ENCODE data around the gene PYM1.
A peak's percentile ranks its signal among the peaks of the same experiment; 100 is the strongest.

PYM1 gene

DNA sequence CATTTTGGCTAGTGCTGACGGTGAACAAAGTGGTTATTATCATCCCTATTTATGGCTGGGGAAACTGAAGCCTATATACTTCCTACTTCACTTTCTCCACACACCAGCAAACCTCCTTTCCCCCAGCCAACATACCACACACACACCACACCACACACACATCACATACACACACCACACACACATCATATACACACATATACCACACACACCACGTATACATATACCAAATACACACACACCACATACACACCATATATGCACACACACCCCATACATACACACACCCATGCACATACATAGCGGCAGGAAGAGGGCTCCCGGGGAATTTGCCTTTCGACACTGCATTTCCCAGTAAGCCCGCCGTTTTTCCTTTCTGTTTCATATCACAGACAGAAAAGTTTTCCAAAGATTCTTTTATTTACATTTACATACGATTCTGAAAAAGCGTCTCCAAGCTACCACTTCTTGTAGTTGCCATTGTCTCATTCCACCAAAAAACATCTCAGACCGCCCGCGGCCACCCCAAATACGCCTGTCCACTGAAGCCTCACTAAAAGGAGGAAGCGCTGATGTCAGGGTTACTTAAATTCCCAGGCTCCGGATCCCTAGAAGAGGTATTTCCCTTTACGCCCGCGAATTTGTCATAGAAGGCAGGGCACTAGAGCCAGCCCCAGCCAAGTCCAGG, 45.4 kb upstream of the PYM1 start:
- Histone ChIP-seq H3K4me3 (ENCODE audit: low read depth, low read length, poor library complexity, severe bottlenecking) (peak overlapping the region; percentile 71), H3K9me3 (ENCODE audit: low read length) (no peaks in the 10 kb centered on the region), H3K4me2 (ENCODE audit: low read length) (peak overlapping the region; percentile 85), H4K20me1 (ENCODE audit: insufficient read depth, low read length) (no peaks in the 10 kb centered on the region), H3K27ac (ENCODE audit: low read depth, low read length, poor library complexity, severe bottlenecking) (peak overlapping the region; percentile 47), H3F3A (ENCODE audit: insufficient read depth, low read length) (no peaks in the 10 kb centered on the region), H3K36me3 (ENCODE audit: insufficient read depth, low read length) (peaks cover 28% of the 10 kb centered on the region; the same call in 1 of the 2 replicates), H3K9me2 (ENCODE audit: low read depth, low read length) (no peaks in the 10 kb centered on the region), H3K79me2 (ENCODE audit: insufficient read depth, low read length) (peaks cover 12% of the 10 kb centered on the region), H3K27me3 (ENCODE audit: insufficient read depth, low read length) (no peaks in the 10 kb centered on the region), H2AFZ (ENCODE audit: low read length) (no peak overlapping the region), H3K9ac (ENCODE audit: low read length) (peak overlapping the region; percentile 76), H3K4me1 (ENCODE audit: insufficient read depth, low read length, severe bottlenecking) (peaks cover 25% of the 10 kb centered on the region)
- no peak for TF ChIP-seq EZH2 (IDR thresholded peaks at IDR 0.05; ENCODE audit: borderline replicate concordance, low read length)
- TF ChIP-seq, protein P1, sequence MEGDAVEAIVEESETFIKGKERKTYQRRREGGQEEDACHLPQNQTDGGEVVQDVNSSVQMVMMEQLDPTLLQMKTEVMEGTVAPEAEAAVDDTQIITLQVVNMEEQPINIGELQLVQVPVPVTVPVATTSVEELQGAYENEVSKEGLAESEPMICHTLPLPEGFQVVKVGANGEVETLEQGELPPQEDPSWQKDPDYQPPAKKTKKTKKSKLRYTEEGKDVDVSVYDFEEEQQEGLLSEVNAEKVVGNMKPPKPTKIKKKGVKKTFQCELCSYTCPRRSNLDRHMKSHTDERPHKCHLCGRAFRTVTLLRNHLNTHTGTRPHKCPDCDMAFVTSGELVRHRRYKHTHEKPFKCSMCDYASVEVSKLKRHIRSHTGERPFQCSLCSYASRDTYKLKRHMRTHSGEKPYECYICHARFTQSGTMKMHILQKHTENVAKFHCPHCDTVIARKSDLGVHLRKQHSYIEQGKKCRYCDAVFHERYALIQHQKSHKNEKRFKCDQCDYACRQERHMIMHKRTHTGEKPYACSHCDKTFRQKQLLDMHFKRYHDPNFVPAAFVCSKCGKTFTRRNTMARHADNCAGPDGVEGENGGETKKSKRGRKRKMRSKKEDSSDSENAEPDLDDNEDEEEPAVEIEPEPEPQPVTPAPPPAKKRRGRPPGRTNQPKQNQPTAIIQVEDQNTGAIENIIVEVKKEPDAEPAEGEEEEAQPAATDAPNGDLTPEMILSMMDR (IDR thresholded peaks at IDR 0.05; ENCODE audit: low read length) = no peak

DNA sequence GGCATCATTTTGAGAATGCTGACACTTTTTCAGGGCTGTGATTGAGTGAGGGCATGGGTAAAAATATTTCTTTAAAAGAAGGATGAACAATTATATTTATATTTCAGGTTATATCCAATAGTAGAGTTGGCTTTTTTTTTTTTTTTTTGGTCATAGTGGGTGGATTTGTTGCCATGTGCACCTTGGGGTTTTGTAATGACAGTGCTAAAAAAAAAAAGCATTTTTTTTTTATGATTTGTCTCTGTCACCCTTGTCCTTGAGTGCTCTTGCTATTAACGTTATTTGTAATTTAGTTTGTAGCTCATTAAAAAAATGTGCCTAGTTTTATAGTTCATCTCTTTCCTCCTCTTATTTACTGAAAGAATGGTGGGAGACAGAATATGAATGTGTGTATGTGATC, 44.8 kb upstream of the PYM1 start:
- Histone ChIP-seq H2AFZ (ENCODE audit: low read length) (no peak overlapping the region), H3K9me2 (ENCODE audit: low read depth, low read length) (no peaks in the 10 kb centered on the region), H3K9ac (ENCODE audit: low read length) (peak overlapping the region; percentile 76), H3K27me3 (ENCODE audit: insufficient read depth, low read length) (no peaks in the 10 kb centered on the region), H3K27ac (ENCODE audit: low read depth, low read length, poor library complexity, severe bottlenecking) (peak overlapping the region; percentile 47), H3K79me2 (ENCODE audit: insufficient read depth, low read length) (peaks cover 15% of the 10 kb centered on the region), H3F3A (ENCODE audit: insufficient read depth, low read length) (no peaks in the 10 kb centered on the region), H3K9me3 (ENCODE audit: low read length) (no peaks in the 10 kb centered on the region), H4K20me1 (ENCODE audit: insufficient read depth, low read length) (no peaks in the 10 kb centered on the region), H3K36me3 (ENCODE audit: insufficient read depth, low read length) (peaks cover 28% of the 10 kb centered on the region; the same call in 1 of the 2 replicates), H3K4me2 (ENCODE audit: low read length) (peak overlapping the region; percentile 85), H3K4me3 (ENCODE audit: low read depth, low read length, poor library complexity, severe bottlenecking) (peak overlapping the region; percentile 71), H3K4me1 (ENCODE audit: insufficient read depth, low read length, severe bottlenecking) (peaks cover 31% of the 10 kb centered on the region)
- no peak for TF ChIP-seq EZH2 (IDR thresholded peaks at IDR 0.05; ENCODE audit: borderline replicate concordance, low read length)
- TF ChIP-seq, protein P1 (IDR thresholded peaks at IDR 0.05; ENCODE audit: low read length) = no peak

DNA sequence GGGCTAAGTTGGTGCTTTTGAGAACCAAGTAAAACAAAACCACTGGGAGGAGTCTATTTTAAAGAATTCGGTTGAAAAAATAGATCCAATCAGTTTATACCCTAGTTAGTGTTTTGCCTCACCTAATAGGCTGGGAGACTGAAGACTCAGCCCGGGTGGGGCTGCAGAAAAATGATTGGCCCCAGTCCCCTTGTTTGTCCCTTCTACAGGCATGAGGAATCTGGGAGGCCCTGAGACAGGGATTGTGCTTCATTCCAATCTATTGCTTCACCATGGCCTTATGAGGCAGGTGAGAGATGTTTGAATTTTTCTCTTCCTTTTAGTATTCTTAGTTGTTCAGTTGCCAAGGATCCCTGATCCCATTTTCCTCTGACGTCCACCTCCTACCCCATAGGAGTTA, 44.3 kb upstream of the PYM1 start:
- no peak overlapping the region for H2AFZ ChIP-seq (ENCODE audit: low read length)
- peaks cover 35% of the 10 kb centered on the region for H3K4me1 ChIP-seq (ENCODE audit: insufficient read depth, low read length, severe bottlenecking)
- H3F3A ChIP-seq (ENCODE audit: insufficient read depth, low read length) = no peaks in the 10 kb centered on the region
- peaks cover 19% of the 10 kb centered on the region for H3K79me2 ChIP-seq (ENCODE audit: insufficient read depth, low read length)
- no peaks in the 10 kb centered on the region for H3K9me2 ChIP-seq (ENCODE audit: low read depth, low read length)
- peaks cover 28% of the 10 kb centered on the region; the same call in 1 of the 2 replicates for H3K36me3 ChIP-seq (ENCODE audit: insufficient read depth, low read length)
- H3K4me2 ChIP-seq (ENCODE audit: low read length) = peak overlapping the region; percentile 85; the same call in 1 of the 2 replicates
- no peaks in the 10 kb centered on the region for H3K27me3 ChIP-seq (ENCODE audit: insufficient read depth, low read length)
- peak overlapping the region; percentile 47 for H3K27ac ChIP-seq (ENCODE audit: low read depth, low read length, poor library complexity, severe bottlenecking)
- TF ChIP-seq, protein P1 (IDR thresholded peaks at IDR 0.05; ENCODE audit: low read length) = no peak
- no peak for TF ChIP-seq EZH2 (IDR thresholded peaks at IDR 0.05; ENCODE audit: borderline replicate concordance, low read length)
- no peaks in the 10 kb centered on the region for H4K20me1 ChIP-seq (ENCODE audit: insufficient read depth, low read length)
- H3K4me3 ChIP-seq (ENCODE audit: low read depth, low read length, poor library complexity, severe bottlenecking) = peak overlapping the region; percentile 71
- no peak overlapping the region for H3K9ac ChIP-seq (ENCODE audit: low read length)
- no peaks in the 10 kb centered on the region for H3K9me3 ChIP-seq (ENCODE audit: low read length)

Data from OCI-LY1 (cell line).